Esophagus mucosa (tissue), 1 donor: ENCODE results near the gene HOXD11. TPM values are rescaled to one million over a fixed set of nuclear protein-coding genes. Genes with fewer than 3 reads are reported as not detected.

Source experiments
- ATAC-seq: fragments of 200-7000 bp; cut with Tn5 transposase; one replicate; pipeline ENCODE4 v1.9.1; 2020
- total RNA-seq: library from RNA; stranded (reverse); gene quantifications from one replicate; pipeline ENCODE4 v1.2.4, GENCODE V29; 2023
- donor health status: DM: yes; HTN: yes; CAD: no.

The HOXD11 gene
- total RNA-seq, 1 donor from 2014 or later = not detected

DNA sequence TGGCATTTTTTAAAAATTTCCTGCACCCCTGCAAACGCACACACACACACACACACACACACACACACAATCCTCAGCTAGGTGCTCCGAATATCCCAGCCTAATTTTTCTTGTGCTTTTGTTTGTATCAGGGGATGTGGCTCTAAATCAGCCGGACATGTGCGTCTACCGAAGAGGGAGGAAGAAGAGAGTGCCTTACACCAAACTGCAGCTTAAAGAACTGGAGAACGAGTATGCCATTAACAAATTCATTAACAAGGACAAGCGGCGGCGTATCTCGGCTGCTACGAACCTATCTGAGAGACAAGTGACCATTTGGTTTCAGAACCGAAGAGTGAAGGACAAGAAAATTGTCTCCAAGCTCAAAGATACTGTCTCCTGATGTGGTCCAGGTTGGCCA is 12.7 kb upstream of the HOXD11 start:
- no peak for ATAC-seq

DNA sequence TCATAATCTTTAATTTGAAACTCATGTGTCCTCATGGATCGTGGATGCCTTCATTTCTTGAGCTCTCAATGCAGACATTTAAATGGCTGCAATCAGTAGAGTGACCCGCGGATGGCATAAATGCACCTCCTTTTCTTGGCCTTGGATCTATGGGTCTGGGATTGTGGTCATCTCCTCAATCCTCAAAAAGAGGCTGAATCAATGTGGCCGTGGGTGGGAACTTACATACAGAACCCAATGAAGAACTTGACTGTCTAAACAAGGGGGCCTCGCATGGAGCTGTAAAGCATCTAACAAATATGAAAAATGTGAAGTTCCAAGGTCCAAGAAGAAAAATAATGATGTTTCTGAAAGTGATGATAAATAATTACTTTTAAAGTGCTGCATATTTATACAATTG is 11.7 kb upstream of the HOXD11 start:
- no peak for ATAC-seq

DNA sequence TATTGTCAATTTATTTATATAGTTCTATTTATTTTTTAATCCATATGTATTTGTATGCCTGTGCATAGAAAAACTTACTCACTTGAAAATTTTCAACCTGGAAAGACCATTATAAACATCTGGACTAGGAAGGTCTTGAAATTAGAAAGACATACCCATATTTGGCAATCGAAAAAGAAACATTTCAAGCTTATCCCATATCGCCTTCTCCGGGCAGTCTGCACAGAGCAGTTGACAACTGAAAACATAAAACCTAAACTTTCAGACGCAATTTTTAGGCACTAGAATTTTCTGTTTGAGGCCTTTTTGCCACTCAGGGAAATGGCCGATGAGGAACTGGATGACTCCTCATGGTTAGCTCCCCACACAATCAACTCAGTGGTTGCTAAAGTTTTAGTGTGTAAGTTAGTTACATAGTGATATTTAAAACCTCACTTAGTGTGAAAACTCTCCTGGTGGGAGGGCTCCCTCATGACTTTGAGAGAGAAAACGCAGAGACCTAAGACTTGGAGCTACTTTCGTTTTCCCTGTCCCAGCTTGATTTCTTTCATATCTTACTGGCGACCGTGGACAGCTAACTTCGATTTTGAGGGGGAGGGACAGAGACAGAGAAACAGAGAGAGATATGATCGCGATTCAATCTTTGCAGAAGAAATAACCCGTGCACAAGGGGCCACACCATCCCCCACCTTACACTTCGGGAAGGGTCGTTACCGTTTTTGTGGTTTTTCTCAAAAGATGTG is 10.7 kb upstream of the HOXD11 start:
- ATAC-seq = no peak

GRCh38 chr2:176096986-176097819 is 9.9 kb upstream of the HOXD11 start:
- ATAC-seq = peak; percentile 86

DNA sequence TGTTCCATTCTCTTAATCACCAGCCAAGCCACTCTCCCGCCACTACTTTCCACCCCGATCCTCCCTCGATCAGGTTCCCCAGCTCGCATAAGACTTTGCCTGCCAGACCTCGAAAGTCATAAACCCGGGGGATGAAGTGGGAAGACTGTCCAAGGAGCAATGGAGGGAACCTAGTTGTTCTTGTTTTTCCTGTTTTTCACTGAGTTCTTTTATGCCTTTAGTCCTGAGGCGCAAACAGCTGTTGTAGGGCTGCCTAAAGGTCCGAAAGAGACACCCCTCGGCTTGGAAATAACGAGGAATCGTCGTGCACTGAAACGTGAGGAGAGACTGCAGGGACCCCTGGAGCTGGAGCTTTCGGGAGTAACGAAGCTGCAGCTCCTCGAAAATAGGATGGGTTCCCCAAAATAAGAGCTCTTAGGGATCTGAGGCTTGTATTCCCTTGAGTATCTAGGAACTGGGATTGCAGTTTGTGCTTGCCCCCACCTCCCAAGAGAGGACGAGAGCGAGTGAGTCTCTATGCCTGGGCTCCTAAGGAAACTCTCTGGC is 9.2 kb upstream of the HOXD11 start:
- no peak for ATAC-seq

DNA sequence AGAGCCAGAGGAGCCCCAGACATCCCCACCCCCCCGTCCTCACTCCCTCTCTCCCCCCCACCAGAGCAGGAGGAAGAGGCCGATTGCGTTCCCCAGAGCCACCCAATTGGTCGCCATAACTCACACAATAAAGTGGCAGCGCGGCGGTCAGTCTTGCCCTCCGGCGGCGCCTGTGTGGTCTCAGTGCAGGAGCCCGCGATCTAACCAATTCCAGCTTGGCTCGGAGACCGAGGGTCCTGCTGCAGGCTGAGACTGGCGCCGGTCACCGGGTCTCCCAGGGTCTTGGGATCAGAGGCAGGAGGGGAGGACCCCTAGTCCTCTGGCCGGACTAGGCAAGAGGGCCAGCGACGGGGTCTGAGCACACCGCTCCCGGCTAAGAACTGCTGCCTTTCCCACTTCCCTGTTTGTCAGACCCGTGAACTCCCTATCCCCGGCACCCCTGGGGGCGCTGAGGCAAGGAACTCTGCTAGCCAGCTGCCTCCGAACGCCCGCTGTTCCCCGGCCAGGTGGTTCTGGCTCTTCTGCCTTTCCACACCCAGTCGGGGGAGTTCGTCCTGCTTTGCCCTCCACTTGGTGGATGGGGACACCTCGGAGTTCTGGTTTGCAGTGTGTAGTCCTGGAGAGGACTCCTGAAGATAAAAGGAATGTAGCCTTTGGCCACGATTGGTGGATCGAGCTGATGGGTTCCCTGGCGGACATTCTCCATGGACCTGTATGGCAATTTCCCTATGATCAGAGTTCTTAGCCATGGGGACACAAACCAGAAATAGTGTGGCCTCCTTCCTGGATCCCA is 8.5 kb upstream of the HOXD11 start:
- ATAC-seq = no peak

GRCh38 chr2:176099159-176099727 is 7.8 kb upstream of the HOXD11 start:
- ATAC-seq = no peak

- ATAC-seq = no peak
Observed at GRCh38 chr2:176099728-176100546, 7.1 kb upstream of the HOXD11 start, which contains the start of gene HOXD12. Gene HOXD12 (plus strand): TSS chr2:176099795. CDS start chr2:176099802, 7 bp downstream.

DNA sequence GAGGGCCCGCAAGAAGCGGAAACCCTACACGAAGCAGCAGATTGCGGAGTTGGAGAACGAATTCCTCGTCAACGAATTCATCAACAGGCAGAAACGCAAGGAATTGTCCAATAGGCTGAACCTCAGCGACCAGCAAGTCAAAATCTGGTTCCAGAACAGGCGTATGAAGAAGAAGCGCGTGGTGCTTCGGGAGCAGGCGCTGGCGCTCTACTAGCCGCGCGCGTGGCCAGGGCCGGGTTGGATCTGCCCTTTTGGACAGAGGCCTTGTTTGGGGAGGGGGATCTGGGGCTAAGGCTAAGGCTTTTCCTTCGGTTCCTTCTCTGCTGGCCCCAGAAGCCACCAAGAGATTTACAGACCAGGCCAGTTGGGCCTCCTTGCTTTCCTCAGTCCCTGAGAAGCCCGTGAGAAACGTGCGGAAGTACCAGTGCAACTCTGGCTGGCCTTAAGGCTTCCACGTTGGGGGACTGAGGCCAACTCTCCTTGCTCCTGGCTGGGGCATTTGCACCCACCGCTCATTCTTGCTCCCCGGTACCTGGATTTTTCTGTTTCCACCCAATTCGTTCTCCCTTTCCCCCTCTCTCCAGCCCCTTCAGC is 6.4 kb upstream of the HOXD11 start:
- no peak for ATAC-seq

DNA sequence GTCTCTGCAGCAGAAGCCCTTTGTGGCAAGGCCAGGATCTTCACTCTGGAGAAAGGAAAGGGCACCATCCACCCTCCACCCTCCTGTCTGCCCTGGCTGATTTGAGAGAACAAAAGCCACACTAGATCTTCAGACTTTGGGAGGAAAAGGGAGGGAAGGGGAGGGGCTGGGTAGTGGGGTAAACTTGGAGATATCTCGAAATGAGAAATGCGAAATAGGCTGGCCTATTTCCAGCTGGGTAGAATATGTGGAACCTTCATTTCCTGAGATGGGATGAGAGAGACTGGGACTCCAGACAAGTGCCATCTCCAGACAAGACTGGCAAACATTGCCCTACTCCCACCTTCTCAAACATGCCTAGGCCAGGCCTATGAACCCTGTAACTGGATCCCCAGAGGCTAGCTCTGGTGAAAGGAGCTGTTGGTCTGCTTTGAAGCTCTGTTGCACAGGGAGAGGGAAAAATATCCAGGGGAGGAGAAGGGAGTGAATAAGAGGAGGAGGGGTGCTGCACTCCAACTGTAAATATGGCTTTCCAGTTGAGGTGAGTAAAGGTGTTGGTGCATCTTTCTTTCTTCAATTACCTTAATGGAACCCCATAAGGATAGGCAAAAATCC is 5.8 kb upstream of the HOXD11 start:
- no peak for ATAC-seq

- ATAC-seq = no peak
Observed at GRCh38 chr2:176101842-176102241, 5.2 kb upstream of the HOXD11 start.

- ATAC-seq = no peak
Observed at GRCh38 chr2:176102309-176102866, 4.7 kb upstream of the HOXD11 start.

GRCh38 chr2:176103194-176103593 is 3.9 kb upstream of the HOXD11 start:
- no peak for ATAC-seq

GRCh38 chr2:176103742-176104315 is 3.3 kb upstream of the HOXD11 start:
- ATAC-seq = no peak

- ATAC-seq = no peak
Observed at GRCh38 chr2:176104316-176105077, 2.6 kb upstream of the HOXD11 start.

- no peak for ATAC-seq
Observed at GRCh38 chr2:176105078-176105729, 1.9 kb upstream of the HOXD11 start.

- no peak for ATAC-seq
Observed at GRCh38 chr2:176105730-176106580, 1.1 kb upstream of the HOXD11 start.
